GM19463 (cell line): ENCODE data around the gene THSD8.

Source experiments
- ATAC-seq: cut with Tn5 transposase; IDR thresholded peaks from one replicate; pipeline ENCODE4 v1.9.1; 2021; ENCODE audit warnings: mild to moderate bottlenecking, moderate library complexity; ENCODE audit not compliant: unreplicated experiment

THSD8 gene

GRCh38 chr19:12801466-12802266, at the start of gene THSD8, which contains the start of gene PRDX2:
TSS of gene THSD8 (plus strand) at chr19:12802069. CDS start at chr19:12802072, 3 bp downstream.
TSS of gene PRDX2 (minus strand) at chr19:12801800. CDS start at chr19:12801261, 539 bp downstream.
- ATAC-seq: no peak

GRCh38 chr19:12754465-12755196, 47.2 kb upstream of the THSD8 start:
- no peak for ATAC-seq

GRCh38 chr19:12756150-12756883, 45.6 kb upstream of the THSD8 start:
- ATAC-seq: no peak

GRCh38 chr19:12757544-12758274, 44.2 kb upstream of the THSD8 start:
- ATAC-seq: no peak

- no peak for ATAC-seq
Measured at GRCh38 chr19:12759686-12760085, 42.2 kb upstream of the THSD8 start.

GRCh38 chr19:12763100-12763499, 38.8 kb upstream of the THSD8 start:
- no peak for ATAC-seq

GRCh38 chr19:12764698-12765097, 37.2 kb upstream of the THSD8 start:
- no peak for ATAC-seq

GRCh38 chr19:12766051-12766521, 35.8 kb upstream of the THSD8 start:
- ATAC-seq: peak; percentile 42

- no peak for ATAC-seq
Measured at GRCh38 chr19:12767150-12767549, 34.7 kb upstream of the THSD8 start.

GRCh38 chr19:12767666-12768065, 34.2 kb upstream of the THSD8 start:
- ATAC-seq: no peak

- no peak for ATAC-seq
Measured at GRCh38 chr19:12769689-12770088, 32.2 kb upstream of the THSD8 start.

- no peak for ATAC-seq
Measured at GRCh38 chr19:12770922-12771321, 30.9 kb upstream of the THSD8 start.

- no peak for ATAC-seq
Measured at GRCh38 chr19:12772323-12772722, 29.5 kb upstream of the THSD8 start.

GRCh38 chr19:12773571-12773970, 28.3 kb upstream of the THSD8 start:
- ATAC-seq: no peak

GRCh38 chr19:12774588-12775555, 27.0 kb upstream of the THSD8 start, which contains the start of gene HOOK2:
TSS of gene HOOK2 (minus strand) at chr19:12775552. CDS start at chr19:12775449, 103 bp downstream.
- no peak for ATAC-seq

- no peak for ATAC-seq
Measured at GRCh38 chr19:12777217-12778016, 24.5 kb upstream of the THSD8 start.

GRCh38 chr19:12778017-12778904, 23.6 kb upstream of the THSD8 start:
- ATAC-seq: no peak

- no peak for ATAC-seq
Measured at GRCh38 chr19:12778905-12779161, 23.0 kb upstream of the THSD8 start.
